Measurements from ENCODE around the gene MX1. TPM values are rescaled to one million over a fixed set of nuclear protein-coding genes. Genes with fewer than 3 reads are reported as not detected.
"Not testable (repeated sequence)": the region's sequence is repeated elsewhere in the genome, so short reads cannot be mapped to it uniquely, and the experiment has no call there.

MX1 gene
- total RNA-seq, 1 donor from 2014 or later: 36.9 TPM

DNA sequence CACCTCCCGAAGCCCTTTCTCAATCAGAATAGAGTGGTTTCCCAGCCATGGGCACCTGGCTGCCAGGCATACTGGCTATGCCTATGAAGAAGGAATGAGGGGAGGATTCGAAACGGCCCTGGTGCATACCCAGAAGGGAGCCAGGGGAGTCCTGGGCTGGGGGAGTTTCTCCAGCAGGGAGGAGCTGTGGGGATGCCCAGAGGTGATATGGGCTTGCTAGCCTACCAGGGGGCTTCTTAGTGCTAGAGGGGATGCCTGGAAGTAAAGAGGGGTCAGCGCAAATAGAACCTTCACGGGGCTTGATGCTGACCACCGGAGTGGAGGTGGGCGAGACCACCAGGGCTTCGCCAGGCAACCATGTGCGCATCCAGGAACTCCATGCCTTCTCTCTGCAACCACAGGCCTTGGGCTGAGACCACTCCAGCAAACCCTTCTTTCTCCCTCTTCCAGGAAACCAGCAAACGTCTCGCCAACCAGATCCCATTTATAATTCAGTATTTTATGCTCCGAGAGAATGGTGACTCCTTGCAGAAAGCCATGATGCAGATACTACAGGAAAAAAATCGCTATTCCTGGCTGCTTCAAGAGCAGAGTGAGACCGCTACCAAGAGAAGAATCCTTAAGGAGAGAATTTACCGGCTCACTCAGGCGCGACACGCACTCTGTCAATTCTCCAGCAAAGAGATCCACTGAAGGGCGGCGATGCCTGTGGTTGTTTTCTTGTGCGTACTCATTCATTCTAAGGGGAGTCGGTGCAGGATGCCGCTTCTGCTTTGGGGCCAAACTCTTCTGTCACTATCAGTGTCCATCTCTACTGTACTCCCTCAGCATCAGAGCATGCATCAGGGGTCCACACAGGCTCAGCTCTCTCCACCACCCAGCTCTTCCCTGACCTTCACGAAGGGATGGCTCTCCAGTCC, 18.2 kb upstream of the MX1 start:
- ATAC-seq: no peak

DNA sequence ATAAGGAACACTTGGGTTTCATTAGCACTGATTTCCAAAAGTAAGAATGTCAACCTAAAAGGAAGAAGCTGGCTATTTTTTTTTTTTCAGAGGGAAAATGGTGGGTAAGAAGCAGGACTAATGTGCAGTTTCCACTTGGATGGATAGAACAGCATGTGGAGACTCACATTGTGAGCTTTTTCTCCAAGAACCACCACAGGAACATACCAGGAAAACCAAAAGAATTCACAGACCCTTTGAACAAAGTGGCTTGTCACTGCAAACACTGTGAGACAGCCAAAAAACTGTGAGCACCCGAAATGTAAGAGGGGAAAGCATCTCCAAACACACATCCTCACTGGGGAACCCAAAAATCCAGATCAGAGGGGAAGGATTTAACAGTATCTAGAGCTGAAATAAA, 15.7 kb upstream of the MX1 start:
- no peak for ATAC-seq

GRCh38 chr21:41410767-41411448, 15.1 kb upstream of the MX1 start:
- peak; percentile 93 for ATAC-seq

DNA sequence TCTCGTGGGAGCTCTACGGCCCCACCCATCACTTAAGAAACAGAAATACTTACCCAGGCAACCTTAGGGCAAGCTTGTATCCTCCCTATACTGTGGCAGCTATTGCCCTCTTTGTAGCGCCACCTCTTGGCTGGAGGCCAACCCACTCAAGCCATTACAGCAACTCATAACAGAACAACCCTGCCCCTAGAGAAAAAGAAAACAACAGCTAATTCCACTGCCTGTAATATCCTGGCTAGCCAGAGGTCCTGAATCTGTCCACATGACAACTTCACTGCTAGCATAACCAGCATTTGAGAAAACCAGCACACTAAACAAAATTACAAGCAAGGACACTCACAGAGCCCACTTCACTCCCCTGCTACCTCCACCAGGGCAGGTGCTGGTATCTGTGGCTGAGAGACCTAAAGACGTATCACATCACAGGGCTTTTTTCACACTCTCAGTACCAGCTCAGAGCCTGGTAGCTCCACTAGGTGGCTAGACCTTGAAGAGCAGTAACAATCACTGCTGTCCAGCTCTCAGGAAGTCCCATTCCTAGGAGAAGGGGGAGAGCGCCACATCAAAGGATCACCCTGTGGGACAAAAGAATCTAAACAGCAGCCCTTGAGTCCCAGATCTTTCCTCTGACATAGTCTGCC, 14.5 kb upstream of the MX1 start:
- peak; percentile 95 for ATAC-seq

- ATAC-seq: not testable (repeated sequence)
Observed at GRCh38 chr21:41417505-41417904, 8.5 kb upstream of the MX1 start.

DNA sequence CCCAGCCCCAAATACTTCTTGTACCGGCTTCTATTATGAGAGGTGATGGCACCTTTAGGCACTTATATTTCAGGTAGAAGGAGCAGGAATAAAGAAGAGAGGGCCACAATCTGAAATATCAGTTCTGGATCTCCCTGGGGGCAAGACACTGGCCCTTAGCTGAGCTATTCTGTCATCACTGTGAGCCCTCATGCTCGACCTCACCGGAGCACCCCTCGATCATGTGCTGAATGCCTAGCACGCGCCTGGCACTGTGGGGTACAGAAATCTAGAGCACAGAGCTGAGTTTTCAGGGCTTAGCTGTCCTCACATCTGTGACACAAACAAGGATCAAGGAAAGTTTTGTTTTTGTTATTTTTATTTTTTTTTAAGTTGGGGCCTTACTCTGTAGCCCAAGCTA, 7.6 kb upstream of the MX1 start:
- ATAC-seq: no peak

DNA sequence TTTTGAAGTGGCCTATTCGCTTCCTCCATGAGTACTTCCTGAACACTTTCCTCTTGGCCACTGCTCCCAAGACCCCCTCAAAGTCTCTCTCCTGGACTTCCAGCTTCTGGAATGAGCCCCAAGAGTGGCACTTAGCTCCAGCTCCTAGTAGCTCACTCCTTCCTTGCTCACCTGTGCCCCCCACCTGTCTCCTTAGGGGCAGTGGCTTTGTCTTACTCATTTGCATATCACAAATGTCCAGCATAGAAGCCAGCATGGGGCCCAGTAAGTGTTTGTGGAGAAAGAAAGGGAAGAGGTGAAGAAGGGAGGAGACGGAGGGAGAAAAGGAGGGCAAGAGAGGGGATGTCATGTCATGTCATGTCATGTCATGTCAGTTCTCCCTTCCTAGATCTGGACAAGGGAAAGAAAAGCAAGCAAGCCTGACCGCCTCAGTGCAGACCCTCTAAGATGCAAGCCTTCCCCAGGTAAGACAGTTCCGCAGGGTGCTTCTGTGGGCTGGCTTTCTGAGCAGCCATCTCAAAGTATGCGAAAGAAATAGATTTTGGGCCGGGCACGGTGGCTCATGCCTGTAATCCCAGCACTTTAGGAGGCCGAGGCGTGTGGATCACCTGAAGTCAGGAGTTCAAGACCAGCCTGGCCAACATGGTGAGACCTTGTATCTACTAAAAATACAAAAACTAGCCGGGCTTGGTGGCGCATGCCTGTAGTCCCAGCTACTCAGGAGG, 6.9 kb upstream of the MX1 start:
- no peak for ATAC-seq

DNA sequence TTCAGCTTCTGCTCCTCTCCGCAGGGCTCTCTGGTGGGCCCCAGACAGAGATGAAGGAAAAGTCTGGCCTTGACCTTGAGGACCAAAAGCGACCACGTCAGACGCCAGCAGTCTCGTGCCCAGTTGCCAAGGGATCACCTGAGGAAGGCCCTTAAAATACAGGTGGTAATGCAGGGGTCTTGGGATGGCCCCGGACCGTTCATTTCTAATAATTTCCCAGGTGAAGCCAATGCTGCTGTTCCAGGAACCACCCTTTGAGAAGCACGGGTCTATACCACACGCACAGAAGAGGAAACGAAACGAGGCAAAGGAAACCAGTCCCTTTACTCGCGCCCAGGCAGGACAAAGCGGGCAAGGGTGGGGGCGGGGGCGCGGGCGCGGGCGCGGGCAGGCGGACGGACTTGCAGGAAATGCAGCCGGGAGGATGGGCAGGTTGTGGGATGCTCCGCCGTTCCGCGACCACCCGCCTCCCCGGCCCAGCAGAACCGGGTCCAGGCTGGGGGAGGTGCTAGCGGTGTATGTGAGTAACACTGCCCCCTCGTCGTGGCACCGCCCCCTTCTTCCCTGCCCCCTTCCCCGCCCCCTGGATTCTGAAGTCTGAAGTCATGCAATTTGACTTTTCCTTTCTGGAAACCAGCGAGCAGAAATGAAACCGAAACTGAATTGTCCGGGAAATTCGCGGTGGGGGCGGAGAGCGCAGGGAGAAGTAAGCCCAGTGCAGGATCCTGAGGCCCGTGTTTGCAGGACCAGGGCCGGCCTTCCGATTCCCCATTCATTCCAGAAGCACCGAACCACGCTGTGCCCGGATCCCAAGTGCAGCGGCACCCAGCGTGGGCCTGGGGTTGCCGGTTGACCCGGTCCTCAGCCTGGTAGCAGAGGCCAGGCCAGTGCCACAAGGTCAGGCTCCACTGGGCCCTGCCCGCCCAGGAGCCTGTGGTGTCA, 5.8 kb upstream of the MX1 start:
- peak; percentile 85 for ATAC-seq

DNA sequence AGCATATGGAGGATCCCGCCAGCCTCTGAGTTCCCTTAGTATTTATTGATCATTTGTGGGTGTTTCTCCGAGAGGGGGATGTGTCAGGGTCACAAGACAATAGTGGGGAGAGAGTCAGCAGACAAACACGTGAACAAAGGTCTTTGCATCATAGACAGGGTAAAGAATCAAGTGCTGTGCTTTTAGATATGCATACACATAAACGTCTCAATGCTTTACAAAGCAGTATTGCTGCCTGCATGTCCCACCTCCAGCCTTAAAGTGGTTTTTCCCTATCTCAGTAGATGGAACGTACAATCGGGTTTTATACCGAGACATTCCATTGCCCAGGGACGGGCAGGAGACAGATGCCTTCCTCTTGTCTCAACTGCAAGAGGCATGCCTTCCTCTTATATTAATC, 5.0 kb upstream of the MX1 start:
- not testable (repeated sequence) for ATAC-seq

DNA sequence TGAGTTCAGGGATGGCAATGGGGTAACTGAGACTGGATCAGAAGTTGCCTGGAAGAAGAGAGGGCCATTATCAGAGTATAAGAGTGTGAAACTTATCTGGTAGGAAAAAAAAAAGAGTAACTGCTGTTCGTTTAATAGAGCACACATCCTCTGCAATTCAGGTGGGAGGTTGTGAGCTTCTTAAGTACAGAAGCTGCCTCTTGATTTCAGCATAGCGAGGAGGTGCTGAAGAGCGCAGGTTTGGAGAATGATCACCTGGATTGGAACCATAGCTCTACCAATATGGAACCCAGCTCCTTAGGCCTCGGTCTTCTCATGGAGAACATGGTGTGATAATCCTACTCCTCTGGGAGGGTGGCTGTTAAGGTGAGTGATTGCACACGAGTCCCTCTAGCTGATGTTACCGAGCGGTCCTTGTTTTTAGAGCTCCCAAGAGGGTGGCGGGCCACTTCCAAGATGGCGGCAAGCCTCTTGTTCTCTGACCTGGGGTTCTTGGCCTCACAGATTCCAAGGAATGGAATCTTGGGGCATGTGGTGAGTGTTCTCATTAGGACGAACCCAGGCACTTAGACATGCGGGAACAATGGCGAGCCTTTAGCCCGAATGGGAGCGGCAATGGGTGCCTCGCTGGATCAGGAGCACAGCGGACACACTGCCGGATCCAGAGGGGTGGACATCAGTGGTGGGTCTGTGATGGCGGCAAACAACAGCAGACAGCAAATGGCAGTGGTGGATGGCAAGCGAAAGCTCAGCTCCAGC, 3.3 kb upstream of the MX1 start:
- no peak for ATAC-seq

- not testable (repeated sequence) for ATAC-seq
Observed at GRCh38 chr21:41423305-41423636, 2.8 kb upstream of the MX1 start.

DNA sequence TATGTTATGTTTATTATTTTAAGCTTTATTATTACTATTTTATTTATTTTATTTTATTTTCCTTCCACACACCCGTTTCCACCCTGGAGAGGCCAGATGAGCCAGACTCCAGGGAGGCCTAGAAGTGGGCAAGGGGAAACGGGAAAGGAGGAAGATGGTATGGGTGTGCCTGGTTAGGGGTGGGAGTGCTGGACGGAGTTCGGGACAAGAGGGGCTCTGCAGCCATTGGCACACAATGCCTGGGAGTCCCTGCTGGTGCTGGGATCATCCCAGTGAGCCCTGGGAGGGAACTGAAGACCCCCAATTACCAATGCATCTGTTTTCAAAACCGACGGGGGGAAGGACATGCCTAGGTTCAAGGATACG, 468 bp upstream of the MX1 start:
- ATAC-seq: no peak

DNA sequence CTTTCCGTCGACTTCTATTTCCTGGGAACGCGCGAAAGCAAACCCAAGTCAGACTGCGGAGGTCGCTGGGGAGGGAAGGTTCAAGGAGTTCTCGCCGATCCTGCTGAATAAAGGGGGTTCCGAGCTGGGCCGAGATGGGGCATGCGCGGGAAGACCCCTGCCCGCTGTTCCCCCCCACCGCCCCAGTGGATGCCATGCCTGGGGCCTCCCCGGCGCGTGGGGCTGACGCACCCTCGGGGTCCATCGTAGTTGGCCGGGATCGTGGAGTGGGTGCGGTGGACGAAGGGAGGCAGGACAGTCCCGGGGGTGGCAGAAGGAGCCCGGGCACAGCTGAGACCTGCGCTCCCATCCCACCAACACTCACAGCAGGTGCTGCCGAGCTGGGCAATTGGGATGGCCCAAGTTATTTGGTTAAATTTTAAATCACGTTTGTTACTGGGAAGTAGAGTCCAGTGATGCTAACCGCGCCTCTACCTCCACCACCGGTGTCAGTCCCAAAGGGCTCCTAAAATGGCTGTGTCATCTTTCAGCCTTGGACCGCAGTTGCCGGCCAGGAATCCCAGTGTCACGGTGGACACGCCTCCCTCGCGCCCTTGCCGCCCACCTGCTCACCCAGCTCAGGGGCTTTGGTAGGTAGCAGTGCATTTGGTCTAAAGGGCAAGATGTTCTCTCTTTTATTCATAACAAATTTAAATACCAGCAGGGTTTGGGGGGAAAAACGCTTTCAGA, 801 bp downstream of the MX1 start:
- peak; percentile 27 for ATAC-seq

- no peak for ATAC-seq
Observed at GRCh38 chr21:41427556-41427955, 1.5 kb downstream of the MX1 start.

- ATAC-seq: no peak
Observed at GRCh38 chr21:41428311-41428710, 2.3 kb downstream of the MX1 start.

- no peak for ATAC-seq
Observed at GRCh38 chr21:41428847-41429246, 2.8 kb downstream of the MX1 start.

DNA sequence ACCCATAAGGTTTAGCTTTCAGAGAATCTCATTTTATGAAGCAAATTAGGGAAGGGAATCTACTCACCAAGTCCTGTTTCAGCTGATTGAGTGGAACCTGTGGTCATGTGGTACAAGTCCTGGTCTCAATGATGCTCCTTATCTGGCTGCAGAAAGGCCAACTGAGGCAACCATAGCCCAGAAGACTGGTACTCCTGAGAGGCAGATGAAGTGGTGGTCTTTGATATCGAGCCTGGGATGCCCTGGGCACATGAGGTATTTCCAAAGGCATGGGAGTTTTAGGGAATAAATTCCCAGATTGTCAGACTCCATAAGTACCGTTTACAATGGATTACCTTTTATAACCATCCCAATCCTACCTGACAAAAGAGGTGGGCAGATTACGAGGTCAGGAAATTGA, 3.3 kb downstream of the MX1 start:
- ATAC-seq: no peak

GRCh38 chr21:41429925-41430491, 4.0 kb downstream of the MX1 start:
- ATAC-seq: no peak

DNA sequence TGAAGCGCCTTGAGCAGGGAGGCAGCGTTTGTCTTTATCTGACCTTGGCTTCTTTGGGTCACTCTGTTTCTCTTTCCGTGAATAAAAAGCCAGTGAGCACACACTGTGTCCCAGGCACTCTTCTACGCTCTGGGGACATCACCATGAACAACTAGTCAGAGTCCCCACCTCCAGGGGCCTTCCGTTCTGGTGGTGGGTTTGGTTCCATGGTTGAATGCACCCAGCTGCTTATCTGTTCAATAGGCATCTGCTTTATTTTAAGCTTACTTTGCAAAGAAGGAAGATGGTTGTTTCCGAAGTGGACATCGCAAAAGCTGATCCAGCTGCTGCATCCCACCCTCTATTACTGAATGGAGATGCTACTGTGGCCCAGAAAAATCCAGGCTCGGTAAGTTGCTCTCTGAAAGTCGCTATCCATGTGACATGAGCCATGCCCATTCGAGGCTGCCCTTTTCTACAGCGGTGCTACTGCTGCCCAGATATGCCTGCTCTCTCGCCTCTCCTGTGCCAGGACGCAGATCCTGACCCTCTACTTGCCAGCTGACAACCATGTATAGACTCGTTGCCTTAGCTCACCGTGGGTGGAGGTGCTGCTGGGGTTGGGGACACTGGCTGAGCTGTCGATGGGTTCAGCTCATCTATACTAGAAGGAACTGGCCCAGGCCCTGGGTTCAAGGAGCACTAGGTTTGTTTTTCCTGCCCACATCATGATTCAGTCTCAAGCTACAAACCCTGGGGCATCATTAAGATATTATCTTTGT, 5.9 kb downstream of the MX1 start:
- ATAC-seq: peak; percentile 44

Measured in esophagus mucosa (tissue), 1 donor.